Measurements from ENCODE around the gene CGB7. TPM values are rescaled to one million over a fixed set of nuclear protein-coding genes. Genes with fewer than 3 reads are reported as not detected.
"Not testable (repeated sequence)": the region's sequence is repeated elsewhere in the genome, so short reads cannot be mapped to it uniquely, and the experiment has no call there.

The CGB7 gene
- total RNA-seq, 1 donor from 2014 or later = 1.1 TPM

DNA sequence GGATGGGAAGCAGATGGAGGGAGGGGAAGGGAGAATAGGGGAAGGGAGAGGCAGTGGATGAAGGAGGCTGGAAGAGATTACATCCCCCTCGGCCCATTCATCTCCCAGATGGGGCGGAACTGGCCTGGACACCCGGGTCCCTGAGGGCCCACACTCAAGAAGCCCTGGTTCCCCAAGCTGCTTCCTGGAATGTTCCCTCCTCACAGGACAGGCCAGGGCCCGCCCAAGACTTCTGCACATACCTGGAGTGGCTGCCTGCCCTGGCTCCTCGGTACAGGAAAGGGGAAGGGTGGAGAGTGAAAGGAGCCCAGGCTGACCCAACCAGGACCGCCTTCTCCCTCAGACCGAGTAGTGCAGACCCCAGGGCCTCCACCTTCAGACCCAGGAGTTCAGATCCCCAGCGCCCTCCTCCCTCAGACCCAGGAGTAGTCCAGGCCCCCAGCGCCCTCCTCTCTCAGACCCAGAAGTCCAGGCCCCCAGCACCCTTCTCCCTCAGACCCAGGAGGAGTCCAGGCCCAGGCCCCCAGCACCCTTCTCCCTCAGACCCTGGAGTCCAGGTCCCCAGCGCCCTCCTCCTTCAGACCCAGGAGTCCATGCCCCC, 6.6 kb upstream of the CGB7 start:
- Histone ChIP-seq H3K36me3 (ENCODE audit: control insufficient read depth, insufficient read depth, low read length) (peaks cover 2% of the 10 kb centered on the region), H3K27me3 (ENCODE audit: control insufficient read depth, insufficient read depth, low read length) (no peaks in the 10 kb centered on the region), H3K4me3 (ENCODE audit: low read depth, low read length) (peak overlapping the region; percentile 67)
- DNase-seq (ENCODE audit: low read depth) (peak; percentile 78), FAIRE-seq (no peak)
- TF ChIP-seq, protein P1, sequence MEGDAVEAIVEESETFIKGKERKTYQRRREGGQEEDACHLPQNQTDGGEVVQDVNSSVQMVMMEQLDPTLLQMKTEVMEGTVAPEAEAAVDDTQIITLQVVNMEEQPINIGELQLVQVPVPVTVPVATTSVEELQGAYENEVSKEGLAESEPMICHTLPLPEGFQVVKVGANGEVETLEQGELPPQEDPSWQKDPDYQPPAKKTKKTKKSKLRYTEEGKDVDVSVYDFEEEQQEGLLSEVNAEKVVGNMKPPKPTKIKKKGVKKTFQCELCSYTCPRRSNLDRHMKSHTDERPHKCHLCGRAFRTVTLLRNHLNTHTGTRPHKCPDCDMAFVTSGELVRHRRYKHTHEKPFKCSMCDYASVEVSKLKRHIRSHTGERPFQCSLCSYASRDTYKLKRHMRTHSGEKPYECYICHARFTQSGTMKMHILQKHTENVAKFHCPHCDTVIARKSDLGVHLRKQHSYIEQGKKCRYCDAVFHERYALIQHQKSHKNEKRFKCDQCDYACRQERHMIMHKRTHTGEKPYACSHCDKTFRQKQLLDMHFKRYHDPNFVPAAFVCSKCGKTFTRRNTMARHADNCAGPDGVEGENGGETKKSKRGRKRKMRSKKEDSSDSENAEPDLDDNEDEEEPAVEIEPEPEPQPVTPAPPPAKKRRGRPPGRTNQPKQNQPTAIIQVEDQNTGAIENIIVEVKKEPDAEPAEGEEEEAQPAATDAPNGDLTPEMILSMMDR (IDR thresholded peaks at IDR 0.05; ENCODE audit: insufficient read depth, low read length, severe bottlenecking) = no peak

DNA sequence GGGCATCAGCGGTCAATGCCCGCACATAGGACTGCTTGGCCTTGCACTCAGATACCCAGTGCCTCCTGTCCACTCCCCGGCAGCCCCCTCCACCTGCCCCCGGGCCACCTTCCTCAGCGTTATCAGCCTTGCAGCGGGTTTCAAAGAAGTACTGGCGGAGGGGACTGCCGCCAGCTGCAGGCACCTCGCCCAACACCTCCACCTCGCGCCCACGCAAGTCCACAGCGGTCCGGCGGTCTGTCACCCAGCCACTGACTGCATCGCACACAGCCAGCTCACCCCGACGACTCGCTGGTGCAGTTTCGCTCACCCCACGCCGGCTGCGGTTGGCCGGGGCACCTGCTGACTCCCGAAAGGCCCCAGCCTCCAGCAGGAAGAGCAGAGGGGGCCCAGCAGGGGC, 3.9 kb upstream of the CGB7 start:
- no peak overlapping the region for H3K4me3 ChIP-seq (ENCODE audit: low read depth, low read length)
- peaks cover 2% of the 10 kb centered on the region for H3K36me3 ChIP-seq (ENCODE audit: control insufficient read depth, insufficient read depth, low read length)
- DNase-seq (ENCODE audit: low read depth) (no peak), FAIRE-seq (no peak)
- H3K27me3 ChIP-seq (ENCODE audit: control insufficient read depth, insufficient read depth, low read length) = no peaks in the 10 kb centered on the region
- TF ChIP-seq, protein P1 (IDR thresholded peaks at IDR 0.05; ENCODE audit: insufficient read depth, low read length, severe bottlenecking) = no peak

DNA sequence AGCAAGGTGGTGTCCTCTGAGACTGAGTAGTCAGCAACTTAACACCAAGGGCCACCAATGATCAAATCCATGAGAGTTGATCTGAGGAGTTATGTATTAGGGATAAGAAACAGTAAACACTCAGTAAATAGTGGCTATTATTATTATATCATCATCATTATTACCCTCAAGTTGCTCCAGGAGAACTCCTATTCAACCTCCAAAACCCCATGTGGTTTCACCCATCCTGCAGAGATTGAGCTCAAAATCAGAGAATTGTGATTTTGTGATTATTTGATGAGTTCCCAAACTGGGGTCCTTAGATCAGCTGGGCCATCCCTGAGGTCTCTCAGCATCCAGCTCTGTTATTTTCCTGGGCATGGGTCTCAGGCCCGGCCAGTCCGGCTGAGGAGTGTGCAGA, 3.5 kb upstream of the CGB7 start:
- Histone ChIP-seq H3K27me3 (ENCODE audit: control insufficient read depth, insufficient read depth, low read length) (no peaks in the 10 kb centered on the region), H3K36me3 (ENCODE audit: control insufficient read depth, insufficient read depth, low read length) (peaks cover 2% of the 10 kb centered on the region), H3K4me3 (ENCODE audit: low read depth, low read length) (no peak overlapping the region)
- DNase-seq (ENCODE audit: low read depth) = no peak
- FAIRE-seq = no peak
- TF ChIP-seq, protein P1 (IDR thresholded peaks at IDR 0.05; ENCODE audit: insufficient read depth, low read length, severe bottlenecking) = no peak

DNA sequence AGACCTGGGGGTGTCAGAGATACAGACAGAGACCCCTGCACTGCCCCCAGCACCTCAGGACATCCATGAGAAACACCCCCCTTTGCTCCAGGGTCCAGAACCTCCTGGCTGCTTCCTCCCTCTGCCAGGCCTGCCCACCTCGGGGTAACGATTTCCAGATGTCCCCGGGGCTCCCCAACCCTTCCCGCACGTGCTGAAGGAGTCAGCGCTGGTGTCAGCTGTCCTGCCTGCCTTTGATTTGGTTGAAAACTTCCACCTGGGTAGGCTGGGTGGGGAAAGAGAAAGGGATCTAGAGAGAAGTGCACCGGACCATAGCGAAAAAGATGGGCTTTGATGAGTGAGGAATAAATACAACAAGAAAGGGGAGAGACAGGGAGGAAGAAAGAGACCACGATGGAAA, 1.5 kb upstream of the CGB7 start:
- TF ChIP-seq, protein P1 (IDR thresholded peaks at IDR 0.05; ENCODE audit: insufficient read depth, low read length, severe bottlenecking) = no peak
- Histone ChIP-seq H3K27me3 (ENCODE audit: control insufficient read depth, insufficient read depth, low read length) (no peaks in the 10 kb centered on the region), H3K4me3 (ENCODE audit: low read depth, low read length) (no peak overlapping the region), H3K36me3 (ENCODE audit: control insufficient read depth, insufficient read depth, low read length) (peaks cover 2% of the 10 kb centered on the region)
- FAIRE-seq (no peak), DNase-seq (ENCODE audit: low read depth) (no peak)

DNA sequence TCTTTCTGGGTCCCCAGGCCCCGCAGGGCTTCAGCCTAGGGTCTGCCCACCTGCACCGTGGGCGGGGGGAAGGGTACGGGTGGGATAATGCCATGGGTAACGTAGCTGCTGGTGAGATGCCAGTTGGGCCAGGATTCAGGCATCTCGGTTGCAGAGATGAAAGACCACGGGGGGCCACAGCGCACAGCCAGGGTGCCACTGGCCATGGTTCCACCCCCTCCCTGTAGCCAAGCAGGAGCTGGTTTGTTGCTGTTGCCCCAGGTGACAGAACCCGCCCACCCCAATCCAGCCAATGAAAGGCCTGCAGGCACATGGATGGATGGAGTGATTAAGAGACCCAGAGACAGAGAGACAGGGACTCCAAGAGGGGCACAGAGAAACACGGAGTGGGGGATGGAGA, 1.0 kb upstream of the CGB7 start:
- Histone ChIP-seq H3K36me3 (ENCODE audit: control insufficient read depth, insufficient read depth, low read length) (peaks cover 2% of the 10 kb centered on the region), H3K27me3 (ENCODE audit: control insufficient read depth, insufficient read depth, low read length) (no peaks in the 10 kb centered on the region), H3K4me3 (ENCODE audit: low read depth, low read length) (no peak overlapping the region)
- TF ChIP-seq, protein P1 (IDR thresholded peaks at IDR 0.05; ENCODE audit: insufficient read depth, low read length, severe bottlenecking) = no peak
- FAIRE-seq (no peak), DNase-seq (ENCODE audit: low read depth) (peak; percentile 54)

DNA sequence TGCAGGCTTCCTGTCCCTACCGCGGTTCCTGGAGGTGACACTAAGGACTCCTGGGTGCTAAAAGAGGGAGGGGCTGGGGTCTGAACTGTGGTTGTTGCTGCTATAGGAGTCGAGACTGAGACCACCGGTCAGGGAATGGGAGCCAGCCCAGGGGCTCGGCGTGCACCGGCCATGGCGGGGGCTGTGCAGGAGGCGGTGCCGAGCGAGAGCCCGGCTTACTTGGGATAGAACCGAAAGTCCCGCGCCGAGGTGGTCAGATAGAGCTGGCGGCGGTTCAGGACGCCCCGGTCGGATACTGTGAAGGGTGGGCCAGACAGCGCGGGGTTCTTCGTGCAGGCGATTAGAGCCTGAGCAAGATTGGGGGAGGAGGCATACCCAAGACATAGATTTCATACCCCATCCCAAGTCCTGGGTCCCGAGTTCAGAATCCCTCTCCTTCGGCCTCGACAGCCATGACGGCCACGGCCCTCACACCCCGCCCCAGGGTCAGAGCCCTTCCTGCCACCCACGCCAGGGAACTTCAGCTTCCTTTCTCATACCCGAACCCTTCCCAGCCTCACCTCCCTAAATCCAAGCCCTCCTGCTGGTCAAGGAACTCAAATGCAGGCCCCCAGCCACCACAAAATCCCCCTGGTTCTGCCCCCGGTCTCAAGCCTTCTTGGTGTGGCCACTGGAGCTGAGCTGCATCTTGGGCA, 500 bp downstream of the CGB7 start:
- H3K27me3 ChIP-seq (ENCODE audit: control insufficient read depth, insufficient read depth, low read length); H3K36me3 ChIP-seq (ENCODE audit: control insufficient read depth, insufficient read depth, low read length); FAIRE-seq; DNase-seq (ENCODE audit: low read depth): not testable (repeated sequence)
- peak overlapping the region; percentile 57 for H3K4me3 ChIP-seq (ENCODE audit: low read depth, low read length)
